Breast epithelium (tissue), 4 donors: Measurements from ENCODE around the gene BTBD8. TPM values are rescaled to one million over a fixed set of nuclear protein-coding genes. Genes with fewer than 3 reads are reported as not detected.

Experiments used
- DNase-seq, 2 donors: peaks; one replicate each; pipeline ENCODE4 v3.0.0-alpha.2; 2019; ENCODE audit warnings: low spot score in 2 of 2
- H3K27ac ChIP-seq, 2 donors: fragments of 200-600 bp; sonication (generic) in 1 of 2; one replicate each; pipeline ENCODE4 v1.5.1; 2016 to 2019; ENCODE audit warnings: mild to moderate bottlenecking in 1 of 2
- H3K27me3 ChIP-seq, 2 donors: fragments of 200-600 bp; sonication (generic) in 1 of 2; one replicate each; pipeline versions ENCODE4 v1.5.1 to v1.6.0; 2017 to 2019; ENCODE audit warnings: control low read depth in 1 of 2, mild to moderate bottlenecking in 1 of 2
- H3K36me3 ChIP-seq: fragments of 200-600 bp; one replicate; pipeline ENCODE4 v1.5.1; 2019
- H3K4me1 ChIP-seq, 2 donors: fragments of 200-600 bp; sonication (generic); one replicate each; pipeline ENCODE4 v1.5.1; 2016 to 2019; ENCODE audit warnings: control low read depth in 1 of 2
- H3K4me3 ChIP-seq, 3 donors: fragments of 200-600 bp; sonication (generic); 1 replicate in 2 of 3; 2 replicates in 1 of 3; pipeline ENCODE4 v1.5.1; 2016 to 2019; ENCODE audit warnings: mild to moderate bottlenecking in 3 of 3, moderate library complexity in 2 of 3
- H3K9me3 ChIP-seq, 2 donors: fragments of 200-600 bp; sonication (generic) in 1 of 2; one replicate each; pipeline ENCODE4 v1.5.1; 2016 to 2019; ENCODE audit warnings: control low read depth in 1 of 2
- POLR2A ChIP-seq: fragments of 450-650 bp; IDR thresholded peaks from one replicate; pipeline ENCODE4 v1.6.1; 2016; ENCODE audit warnings: antibody characterized with exemption, mild to moderate bottlenecking, moderate library complexity
- POLR2AphosphoS5 ChIP-seq, 3 donors: sonication (generic); formaldehyde crosslinking; IDR thresholded peaks; one replicate each; pipeline ENCODE4 v1.6.1; 2017; ENCODE audit warnings: antibody characterized with exemption in 3 of 3
- intact Hi-C: fragments of 100-400 bp; cut with DNase I; formaldehyde crosslinking; loops from one replicate; pipeline ENCODE4 v1.15.1; 2023; ENCODE audit warnings: low total_unique reads
- total RNA-seq, 3 donors: library from RNA; depleted of rRNA; stranded (reverse); fragments of >200 nt; gene quantifications; one replicate each; pipeline ENCODE4 v1.1.0, GENCODE V29; 2016
- TF ChIP-seq, protein P1 (sequence below), 3 donors: fragments of 450-650 bp; IDR thresholded peaks; one replicate each; pipeline ENCODE4 v1.5.1; 2016 to 2017; ENCODE audit warnings: antibody characterized with exemption in 3 of 3, mild to moderate bottlenecking in 3 of 3, moderate library complexity in 3 of 3

BTBD8 gene
- total RNA-seq, 3 donors from 2014 or later, result 7.2 to 12.6 (median 7.5) TPM

DNA sequence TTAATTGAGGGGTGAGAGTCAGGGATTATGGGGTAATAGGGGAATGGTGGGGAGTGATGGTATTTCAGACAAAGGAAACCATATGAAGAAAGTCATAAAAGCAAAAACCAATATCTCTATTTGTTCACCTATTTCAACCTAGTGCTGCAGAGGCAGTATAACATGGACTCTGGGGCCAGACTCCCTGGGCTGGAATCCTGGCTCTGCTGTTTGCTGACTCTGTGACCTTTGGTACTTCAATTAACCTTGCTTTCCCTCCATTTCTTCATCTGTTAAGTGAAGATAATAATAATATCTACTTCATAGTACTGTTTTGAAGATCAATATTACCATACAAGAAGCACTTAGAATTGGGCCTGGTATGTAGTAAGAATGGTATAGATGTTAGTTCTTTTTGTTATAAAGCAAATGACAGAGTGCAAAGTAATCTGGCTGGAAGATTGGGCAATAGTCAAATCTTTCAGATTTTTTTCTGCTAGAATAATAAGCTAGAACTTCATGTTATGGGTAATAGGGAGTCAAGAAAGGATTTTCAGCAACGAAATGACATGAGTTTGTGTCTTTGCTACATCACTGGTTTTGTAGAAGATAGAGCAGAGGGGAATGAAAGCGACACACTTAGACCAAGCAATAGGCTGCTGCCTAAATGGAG is 41.3 kb upstream of the BTBD8 start:
- intact Hi-C loops, result no loop called here
- no peaks in the 10 kb centered on the region for H3K4me1 ChIP-seq
- no peak for DNase-seq
- H3K36me3 ChIP-seq, result no peaks in the 10 kb centered on the region
- no peak overlapping the region for H3K4me3 ChIP-seq
- TF ChIP-seq, protein P1, sequence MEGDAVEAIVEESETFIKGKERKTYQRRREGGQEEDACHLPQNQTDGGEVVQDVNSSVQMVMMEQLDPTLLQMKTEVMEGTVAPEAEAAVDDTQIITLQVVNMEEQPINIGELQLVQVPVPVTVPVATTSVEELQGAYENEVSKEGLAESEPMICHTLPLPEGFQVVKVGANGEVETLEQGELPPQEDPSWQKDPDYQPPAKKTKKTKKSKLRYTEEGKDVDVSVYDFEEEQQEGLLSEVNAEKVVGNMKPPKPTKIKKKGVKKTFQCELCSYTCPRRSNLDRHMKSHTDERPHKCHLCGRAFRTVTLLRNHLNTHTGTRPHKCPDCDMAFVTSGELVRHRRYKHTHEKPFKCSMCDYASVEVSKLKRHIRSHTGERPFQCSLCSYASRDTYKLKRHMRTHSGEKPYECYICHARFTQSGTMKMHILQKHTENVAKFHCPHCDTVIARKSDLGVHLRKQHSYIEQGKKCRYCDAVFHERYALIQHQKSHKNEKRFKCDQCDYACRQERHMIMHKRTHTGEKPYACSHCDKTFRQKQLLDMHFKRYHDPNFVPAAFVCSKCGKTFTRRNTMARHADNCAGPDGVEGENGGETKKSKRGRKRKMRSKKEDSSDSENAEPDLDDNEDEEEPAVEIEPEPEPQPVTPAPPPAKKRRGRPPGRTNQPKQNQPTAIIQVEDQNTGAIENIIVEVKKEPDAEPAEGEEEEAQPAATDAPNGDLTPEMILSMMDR (IDR thresholded peaks at IDR 0.05), result no peak
- no peak for TF ChIP-seq POLR2A
- TF ChIP-seq POLR2AphosphoS5 (IDR thresholded peaks at IDR 0.05), result no peak
- H3K9me3 ChIP-seq, result no peaks in the 10 kb centered on the region
- no peak overlapping the region for H3K27ac ChIP-seq
- H3K27me3 ChIP-seq, result no peaks in the 10 kb centered on the region

DNA sequence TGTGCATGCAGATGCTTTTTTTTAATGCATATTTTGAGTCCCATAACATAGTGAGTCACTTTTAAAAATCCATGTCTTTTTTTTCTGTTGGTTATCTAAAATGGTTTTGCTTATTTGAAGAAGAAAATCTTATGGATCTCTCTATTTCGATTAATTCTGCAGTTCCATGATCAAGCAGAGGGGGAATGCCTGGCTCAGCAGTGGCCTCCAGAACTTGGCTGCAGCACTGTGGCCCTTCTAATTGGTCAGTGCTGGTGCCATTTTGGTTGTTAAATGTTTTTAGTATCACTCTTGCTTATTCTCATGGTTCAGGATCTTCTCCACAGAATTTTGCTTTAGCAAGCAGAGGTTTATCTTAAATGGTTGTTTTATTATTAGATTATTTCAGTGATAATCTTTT is 39.2 kb upstream of the BTBD8 start:
- intact Hi-C loops, result no loop called here
- H3K27me3 ChIP-seq, result no peaks in the 10 kb centered on the region
- H3K36me3 ChIP-seq, result no peaks in the 10 kb centered on the region
- no peak overlapping the region for H3K4me3 ChIP-seq
- no peak for DNase-seq
- H3K4me1 ChIP-seq, result no peaks in the 10 kb centered on the region
- H3K9me3 ChIP-seq, result no peaks in the 10 kb centered on the region
- TF ChIP-seq, protein P1 (IDR thresholded peaks at IDR 0.05), result no peak
- no peak for TF ChIP-seq POLR2A
- no peak for TF ChIP-seq POLR2AphosphoS5 (IDR thresholded peaks at IDR 0.05)
- H3K27ac ChIP-seq, result no peak overlapping the region

DNA sequence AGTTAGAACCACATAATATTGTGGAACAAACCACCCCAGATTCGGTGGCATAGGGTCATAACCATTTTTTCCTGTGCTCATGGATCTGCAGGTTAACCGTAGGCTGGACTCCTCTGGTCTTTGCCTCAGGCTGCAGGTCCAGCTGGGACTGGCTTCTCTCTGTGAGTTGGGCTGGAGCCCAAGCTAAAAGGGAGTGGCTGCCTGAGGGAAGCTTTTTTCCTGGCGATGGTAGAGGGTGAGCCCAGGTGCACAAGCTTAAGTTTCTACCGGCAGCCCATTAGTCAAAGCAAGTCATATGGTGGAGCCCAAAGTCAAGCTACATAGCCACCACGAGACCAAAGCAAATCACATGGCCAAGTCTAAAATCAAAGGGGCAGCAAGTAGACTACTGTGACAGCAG is 36.5 kb upstream of the BTBD8 start:
- no peak overlapping the region for H3K4me3 ChIP-seq
- intact Hi-C loops, result no loop called here
- DNase-seq, result no peak
- TF ChIP-seq POLR2A (no peak), POLR2AphosphoS5 (IDR thresholded peaks at IDR 0.05) (no peak)
- TF ChIP-seq, protein P1 (IDR thresholded peaks at IDR 0.05), result no peak
- H3K36me3 ChIP-seq, result no peaks in the 10 kb centered on the region
- no peaks in the 10 kb centered on the region for H3K9me3 ChIP-seq
- H3K27ac ChIP-seq, result no peak overlapping the region
- H3K4me1 ChIP-seq, result no peaks in the 10 kb centered on the region
- H3K27me3 ChIP-seq, result no peaks in the 10 kb centered on the region

DNA sequence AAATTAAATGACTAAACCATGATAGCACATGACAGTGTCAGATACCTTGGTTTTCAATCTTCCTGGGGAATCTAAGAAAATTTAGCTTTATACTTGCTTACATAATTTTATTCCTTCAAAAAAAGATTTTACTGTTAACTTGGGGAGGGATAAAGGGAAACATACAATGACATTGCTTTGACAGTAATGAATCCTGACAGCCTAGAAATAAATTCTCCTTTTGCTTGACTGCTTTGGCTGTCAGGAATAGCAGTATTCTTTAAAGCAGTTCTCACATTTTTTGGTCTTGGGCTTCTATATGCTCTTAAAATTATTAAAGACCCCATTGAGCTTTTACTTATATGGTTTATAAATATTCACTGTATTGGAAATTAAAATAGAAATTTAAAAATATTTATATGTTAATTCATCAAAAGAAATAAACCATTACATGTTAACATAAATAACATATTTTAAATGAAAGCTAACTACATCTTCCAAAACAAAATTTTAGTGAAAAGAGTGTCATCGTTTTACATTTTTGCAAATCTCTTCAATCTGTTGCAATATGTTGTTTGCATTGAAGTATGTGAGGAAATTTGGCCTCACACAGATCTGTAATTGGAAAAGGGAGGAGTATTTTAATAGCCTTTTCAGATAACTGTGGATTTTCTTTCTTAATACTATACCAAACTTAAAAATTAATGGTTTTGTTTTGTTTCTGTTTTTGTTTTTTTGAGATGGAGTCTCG is 34.2 kb upstream of the BTBD8 start:
- intact Hi-C loops, result no loop called here
- no peaks in the 10 kb centered on the region for H3K27me3 ChIP-seq
- H3K4me3 ChIP-seq, result no peak overlapping the region
- H3K9me3 ChIP-seq, result no peaks in the 10 kb centered on the region
- H3K36me3 ChIP-seq, result no peaks in the 10 kb centered on the region
- TF ChIP-seq, protein P1 (IDR thresholded peaks at IDR 0.05), result no peak
- no peak for TF ChIP-seq POLR2A
- TF ChIP-seq POLR2AphosphoS5 (IDR thresholded peaks at IDR 0.05), result no peak
- no peaks in the 10 kb centered on the region for H3K4me1 ChIP-seq
- no peak overlapping the region for H3K27ac ChIP-seq
- DNase-seq, result no peak

DNA sequence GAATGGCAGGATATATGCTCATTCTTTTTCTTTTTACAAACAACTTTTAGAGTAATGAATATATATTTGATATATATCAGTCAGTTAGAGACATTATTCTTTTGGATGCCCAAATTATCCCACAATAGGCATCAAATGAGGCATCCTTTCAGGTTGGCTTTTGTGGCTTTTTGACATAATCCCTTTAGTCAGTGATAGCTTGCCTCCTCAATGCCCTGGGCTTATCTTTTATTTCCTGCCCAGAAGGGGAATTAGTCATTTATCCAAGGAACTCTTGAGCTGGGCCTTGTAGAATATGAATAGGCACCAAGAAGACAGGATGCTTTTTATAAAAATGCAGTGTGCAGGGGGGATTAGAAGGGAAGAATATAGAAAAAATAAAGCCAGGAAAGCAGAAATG is 28.2 kb upstream of the BTBD8 start:
- intact Hi-C loops, result no loop called here
- Histone ChIP-seq H3K27me3 (no peaks in the 10 kb centered on the region), H3K4me3 (no peak overlapping the region), H3K27ac (no peak overlapping the region), H3K36me3 (no peaks in the 10 kb centered on the region), H3K4me1 (no peaks in the 10 kb centered on the region), H3K9me3 (no peaks in the 10 kb centered on the region)
- no peak for DNase-seq
- TF ChIP-seq POLR2AphosphoS5 (IDR thresholded peaks at IDR 0.05) (no peak), POLR2A (no peak)
- TF ChIP-seq, protein P1 (IDR thresholded peaks at IDR 0.05), result no peak
